Activated CD4-positive, alpha-beta T cell treated with anti-CD3 and anti-CD28 coated beads, Interleukin-10, Interleukin-2, amounts not matched to agents 100 ng/mL and 50 ng/mL, durations not matched to agents 16 hours and 8 hours (primary cell): ENCODE data around the gene KCNQ1.

Source experiments
- DNase-seq: peaks from one replicate; pipeline ENCODE4 v3.0.0-alpha.2; 2020

The KCNQ1 gene

DNA sequence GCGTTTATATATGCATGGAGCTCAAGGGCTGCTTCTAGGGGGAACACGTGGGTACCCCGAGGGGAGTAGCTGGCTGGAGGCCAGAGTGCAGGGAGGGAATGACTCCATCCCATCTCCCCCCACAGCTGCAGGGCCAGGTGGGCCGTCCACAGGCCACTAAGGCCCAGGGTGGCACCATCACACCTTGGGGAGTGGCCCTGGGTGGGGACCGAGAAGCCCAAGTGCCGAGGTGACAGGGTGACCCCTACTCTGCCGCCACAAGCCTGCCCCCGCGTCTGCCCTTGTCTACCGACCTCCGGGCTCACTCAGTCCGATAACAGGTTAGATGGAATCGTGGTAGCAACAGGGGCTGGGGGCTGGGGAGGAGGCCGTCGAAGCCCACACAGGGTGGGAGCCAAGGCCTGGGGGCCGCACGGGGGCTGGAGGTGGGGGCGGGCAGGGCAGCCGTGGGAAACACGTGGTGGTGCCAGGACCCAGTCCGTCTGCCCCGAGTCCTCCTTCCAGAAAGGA lies 129.3 kb downstream of the KCNQ1 start:
- DNase-seq: no peak

DNA sequence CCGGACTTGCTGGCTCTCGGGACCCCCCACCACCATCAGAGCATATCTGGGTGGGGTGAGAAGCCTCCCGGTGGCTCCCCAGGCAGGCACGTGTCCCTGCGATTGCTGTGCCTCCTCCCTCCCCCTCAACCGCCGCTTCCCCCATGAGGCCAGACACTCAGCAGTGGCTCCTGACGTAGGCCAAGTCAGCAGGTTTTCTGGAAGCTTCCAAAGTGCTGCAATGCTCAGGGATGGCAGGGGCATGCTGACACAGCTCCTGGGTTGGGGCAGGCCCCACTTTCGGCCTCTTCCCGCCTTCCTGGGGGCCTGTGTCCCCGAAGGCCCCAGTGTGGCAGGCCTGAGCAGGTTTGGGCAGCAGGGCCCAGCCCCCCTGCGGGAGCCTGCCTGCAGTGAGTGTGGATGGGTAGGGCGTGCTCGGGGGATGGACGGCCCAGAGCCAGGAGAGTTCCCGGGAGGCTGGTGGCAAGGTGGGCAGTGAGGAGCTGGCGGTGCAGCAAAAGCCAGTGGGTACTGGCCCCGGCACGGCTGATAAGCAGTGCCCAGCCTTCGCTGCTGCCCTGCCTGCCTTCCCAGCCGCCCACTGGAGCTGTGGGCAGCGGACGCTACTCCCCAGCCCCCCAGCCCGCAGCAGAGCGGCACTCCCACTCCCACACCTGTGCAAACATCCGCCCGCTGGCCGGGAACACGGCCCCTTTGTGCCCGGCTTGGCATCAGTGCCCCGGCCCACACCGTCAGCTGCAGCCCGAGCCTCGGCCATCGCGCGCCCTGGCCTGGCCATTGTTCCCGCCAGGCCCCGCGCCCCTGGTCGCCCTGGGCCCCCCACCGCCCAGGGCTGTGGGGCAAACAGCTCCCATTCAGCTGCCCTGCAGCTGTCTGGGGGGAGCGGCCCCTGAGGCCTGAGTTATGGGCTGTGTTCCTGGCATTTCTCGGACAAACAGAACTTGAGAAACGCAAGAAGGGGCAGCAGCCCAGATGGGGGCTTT lies 130.0 kb downstream of the KCNQ1 start:
- no peak for DNase-seq

- no peak for DNase-seq
These were observed 130.8 kb downstream of the KCNQ1 start for GRCh38 chr11:2575591-2576051.

- DNase-seq: no peak
These were observed 131.3 kb downstream of the KCNQ1 start for GRCh38 chr11:2576111-2576510.

- no peak for DNase-seq
These were observed 131.7 kb downstream of the KCNQ1 start for GRCh38 chr11:2576549-2576948.

DNA sequence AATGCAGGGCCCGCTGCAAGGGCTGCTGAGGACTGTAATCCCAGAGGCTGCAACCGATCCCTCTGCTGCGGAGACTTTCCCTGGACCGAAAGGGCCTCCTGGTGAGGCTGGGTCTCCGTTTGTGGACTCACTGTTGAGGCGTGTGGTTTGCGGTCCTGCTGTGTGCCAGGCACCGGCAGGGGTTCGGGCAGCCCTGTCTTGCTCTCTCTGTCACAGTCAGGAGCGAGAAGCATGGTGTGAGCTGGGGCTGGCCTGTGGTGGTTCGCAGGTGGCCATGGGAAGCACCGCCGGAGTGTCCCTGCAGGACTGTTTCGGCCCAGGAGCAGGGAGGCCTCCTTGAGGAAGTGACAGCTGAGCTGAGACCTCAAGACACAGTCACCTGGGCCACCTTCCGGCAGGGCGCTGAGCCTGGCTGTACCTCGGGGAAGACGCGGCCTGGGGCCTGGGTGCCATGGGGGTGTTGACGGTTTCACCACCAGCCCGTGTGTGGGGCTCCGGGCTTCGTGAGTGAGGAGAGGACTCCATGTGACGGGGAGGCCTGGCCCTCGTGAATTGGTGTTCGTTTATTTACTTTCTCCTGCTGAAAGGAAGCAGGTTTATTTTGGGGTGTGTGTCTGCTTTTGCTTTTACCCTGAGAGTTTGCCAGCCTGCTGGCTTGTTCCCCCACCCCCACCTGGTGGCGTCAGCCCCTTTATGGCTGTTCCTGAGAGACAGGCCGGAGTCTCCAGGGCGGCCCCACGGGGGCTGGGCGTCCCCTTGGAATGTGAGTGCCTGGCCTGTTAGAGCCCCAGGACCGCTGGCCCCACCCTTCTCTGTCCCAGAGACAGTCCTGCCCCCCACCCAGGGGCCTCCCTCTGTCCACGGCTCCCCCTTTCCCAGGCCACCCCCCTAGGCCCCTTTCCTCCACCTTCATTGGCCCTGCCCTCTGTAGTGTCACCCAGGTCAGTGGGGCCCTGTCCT lies 132.5 kb downstream of the KCNQ1 start:
- DNase-seq: no peak

DNA sequence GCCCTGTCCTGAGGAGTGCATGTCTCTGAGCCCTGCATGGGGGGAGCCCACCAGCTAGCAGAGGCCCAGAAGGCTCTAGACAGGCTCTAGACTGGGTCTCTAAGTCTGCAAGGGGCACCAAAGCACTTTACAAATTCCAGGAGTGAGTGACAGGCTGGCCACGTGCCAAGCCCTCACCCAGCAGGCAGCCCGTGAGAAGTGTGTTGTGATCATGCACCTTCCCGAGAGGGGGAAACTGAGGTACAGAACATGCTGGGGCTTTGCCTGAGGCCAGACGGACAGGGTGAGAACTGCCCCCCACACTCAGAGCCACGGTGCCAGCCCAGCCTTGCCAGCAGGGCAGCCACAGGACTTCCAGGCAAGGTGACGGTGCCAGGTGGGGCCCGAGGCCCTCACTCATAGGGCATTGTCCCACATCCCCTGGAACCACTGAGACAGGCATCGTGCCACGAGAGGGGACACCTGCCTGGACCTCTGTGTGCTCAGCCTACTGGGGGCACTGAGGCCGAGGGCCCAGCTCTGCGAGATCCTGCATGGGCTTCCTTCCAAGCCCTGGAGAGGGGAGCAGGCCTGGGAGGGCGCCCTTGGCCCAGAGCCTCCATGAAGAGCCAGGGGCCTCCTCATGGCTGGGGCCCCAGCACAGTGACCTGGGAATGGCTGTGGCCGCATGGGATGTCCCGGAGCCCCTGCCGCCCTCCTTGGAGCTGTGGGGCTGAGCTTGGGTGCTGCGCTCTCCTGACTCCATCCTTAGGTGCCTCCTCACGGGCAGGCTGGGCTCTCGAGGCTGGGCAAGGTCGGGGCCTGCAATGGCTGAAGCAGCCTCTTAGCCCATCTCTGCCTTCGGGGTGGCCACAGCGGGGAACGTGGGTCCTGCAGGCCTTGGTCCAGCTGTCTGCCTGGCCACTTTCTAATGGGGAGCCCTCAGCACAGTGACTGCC lies 133.5 kb downstream of the KCNQ1 start:
- no peak for DNase-seq

DNA sequence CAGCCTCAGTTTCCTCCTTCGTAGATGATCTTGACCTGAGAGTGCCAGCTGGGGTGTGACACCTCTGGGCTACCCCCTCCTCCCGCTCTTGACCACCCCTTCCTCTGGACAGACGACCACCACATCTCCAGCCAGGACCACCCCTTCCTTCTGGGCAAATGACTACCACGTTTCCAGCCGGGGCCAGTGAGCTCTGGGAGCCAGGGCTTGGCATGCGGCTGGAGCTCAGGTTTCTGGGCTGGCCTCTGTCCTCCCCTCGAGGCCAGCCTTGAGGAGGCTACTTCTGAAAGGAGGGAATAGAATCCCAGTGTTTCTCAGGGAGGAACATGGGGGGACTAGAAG lies 134.1 kb downstream of the KCNQ1 start:
- no peak for DNase-seq

DNA sequence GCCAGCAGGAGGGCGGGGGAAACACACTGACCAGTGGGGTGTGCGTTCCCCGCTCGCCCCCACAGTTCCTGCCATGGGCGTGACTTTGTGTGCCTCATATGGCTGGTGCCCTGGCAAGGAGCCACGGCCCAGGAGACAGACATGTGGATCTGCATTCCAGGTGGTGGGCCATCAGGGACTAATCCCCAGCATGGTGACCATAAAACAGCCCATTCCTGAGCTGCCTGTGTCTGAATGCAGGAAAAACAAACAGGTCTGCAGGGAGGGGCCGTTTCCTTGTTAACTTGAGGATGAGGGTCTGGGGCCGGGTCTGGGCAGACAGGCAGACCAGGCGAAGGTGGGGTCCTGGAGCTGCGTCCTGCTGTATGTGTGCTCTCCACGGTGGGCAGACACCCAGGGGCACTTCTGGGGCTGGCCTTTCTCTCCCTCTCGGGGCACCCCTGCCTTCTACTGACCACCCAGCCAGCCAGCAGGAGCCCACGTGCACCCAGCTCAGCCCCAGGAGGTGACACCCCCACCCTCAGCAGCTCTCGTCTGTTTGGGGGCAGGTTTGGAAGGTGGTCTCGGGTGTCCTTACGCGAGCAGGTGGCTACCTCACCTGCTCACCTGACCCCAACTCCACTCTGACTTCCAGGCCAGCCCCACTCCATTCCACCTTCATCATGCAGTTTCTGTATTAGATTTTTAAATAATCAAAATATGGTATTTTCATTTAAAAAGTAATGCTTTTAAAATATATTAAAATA lies 134.7 kb downstream of the KCNQ1 start:
- DNase-seq: no peak

- DNase-seq: no peak
These were observed 135.2 kb downstream of the KCNQ1 start for GRCh38 chr11:2580061-2580421.

DNA sequence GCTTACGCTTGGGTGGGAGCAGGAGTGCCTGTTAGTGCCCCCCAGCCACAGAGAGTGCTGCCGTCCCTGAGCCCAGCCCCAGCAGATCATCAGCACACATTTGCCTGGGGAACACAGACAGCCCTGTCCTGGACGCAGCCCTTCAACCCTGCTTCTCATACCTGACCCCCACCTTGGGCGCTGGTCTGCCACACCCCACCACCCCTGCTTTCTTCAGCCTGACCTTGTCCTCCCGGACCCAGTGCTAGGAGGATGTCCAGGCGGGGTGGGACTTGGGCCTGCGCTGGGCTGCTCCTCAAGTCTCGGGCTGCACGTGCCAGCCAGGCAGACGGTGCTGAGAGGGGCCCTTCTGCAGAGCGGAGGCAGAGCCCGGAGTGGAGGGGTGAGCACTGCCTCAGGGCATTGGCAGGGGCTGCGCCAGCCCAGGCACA lies 135.8 kb downstream of the KCNQ1 start:
- DNase-seq: no peak

DNA sequence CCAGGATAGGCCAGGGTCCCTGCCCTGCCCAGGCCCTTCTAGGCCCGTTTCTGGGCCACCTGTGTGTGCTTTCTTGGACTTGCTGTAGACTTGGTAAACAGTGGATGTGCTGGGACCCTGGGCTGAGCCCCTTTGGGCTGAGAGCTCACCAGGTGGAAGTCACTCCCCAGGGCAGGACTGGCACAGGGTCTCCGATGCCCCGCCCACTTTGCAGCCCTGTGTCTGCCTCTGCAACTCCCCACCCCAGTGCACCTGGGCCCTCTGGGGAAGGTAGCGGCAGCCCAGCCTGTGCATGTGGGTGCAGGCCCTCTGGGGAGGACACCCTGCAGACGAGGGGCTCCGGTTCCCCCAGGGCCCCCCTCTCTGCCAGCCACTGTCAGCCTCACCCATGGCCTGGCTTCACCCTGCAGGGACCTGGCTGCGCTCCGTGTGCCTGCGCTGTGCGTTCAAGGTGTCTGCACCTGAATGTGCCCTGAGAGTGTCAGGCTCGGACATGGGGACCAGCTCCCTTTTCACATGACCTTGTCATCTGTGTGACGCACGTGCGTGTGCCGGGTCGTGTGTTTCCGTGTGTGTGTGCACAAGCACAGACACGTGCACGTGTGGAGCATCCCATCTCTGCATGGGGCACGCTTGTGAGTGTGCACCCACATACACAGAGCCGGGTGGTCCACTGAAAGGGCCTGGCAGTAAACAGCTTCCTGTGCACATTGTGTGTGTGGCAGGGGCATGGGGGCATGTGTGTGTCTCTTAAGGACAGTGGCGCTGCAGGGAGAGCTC lies 136.5 kb downstream of the KCNQ1 start:
- no peak for DNase-seq

DNA sequence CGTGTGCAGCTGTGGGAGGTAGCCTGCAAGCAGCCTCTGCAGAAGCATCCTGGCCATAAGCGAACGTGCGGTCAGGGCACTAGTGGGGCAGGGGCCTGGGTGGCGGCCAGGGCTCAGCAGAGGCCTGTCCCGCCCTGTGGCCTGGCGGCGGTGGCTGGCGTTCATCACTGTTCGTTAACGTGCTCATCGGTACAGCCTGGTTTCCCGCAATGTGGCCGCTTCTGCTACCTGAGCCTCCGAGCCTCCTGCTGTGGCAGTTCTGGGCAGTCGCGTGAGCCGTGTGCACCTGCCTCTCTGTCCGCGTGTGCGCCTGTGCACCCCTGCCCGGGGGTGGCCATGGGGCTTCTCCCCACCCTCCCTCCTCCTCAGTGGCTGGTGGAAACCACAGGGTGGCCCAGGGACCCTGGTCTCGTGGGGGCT lies 137.1 kb downstream of the KCNQ1 start:
- DNase-seq: no peak

GRCh38 chr11:2582351-2582945 lies 137.6 kb downstream of the KCNQ1 start:
- no peak for DNase-seq

- DNase-seq: no peak
These were observed 138.3 kb downstream of the KCNQ1 start for GRCh38 chr11:2582946-2583604.

GRCh38 chr11:2583605-2583958 lies 138.8 kb downstream of the KCNQ1 start:
- no peak for DNase-seq

DNA sequence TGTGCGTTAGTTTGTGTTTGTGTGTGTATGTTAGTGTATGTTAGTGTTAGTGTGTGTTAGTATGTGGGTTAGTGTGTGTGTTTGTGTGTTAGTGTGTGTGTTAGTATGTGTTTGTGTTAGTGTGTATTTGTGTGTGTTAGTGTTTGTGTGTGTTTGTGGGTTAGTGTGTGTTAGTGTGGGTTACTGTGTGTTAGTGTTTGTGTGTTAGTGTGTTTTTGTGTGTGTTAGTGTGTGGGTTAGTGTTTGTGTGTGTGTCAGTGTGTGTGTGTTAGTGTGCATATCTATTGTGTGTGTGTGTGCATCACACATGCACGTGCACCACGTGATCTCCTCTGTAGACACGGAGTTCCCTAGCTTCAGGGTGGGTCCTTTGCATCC lies 139.6 kb downstream of the KCNQ1 start:
- DNase-seq: no peak

- DNase-seq: no peak
These were observed 140.2 kb downstream of the KCNQ1 start for GRCh38 chr11:2584812-2585565.

- DNase-seq: no peak
These were observed 140.8 kb downstream of the KCNQ1 start for GRCh38 chr11:2585566-2586086.
